ENCODE measurements around the gene FALEC.

The FALEC gene

GRCh38 chr1:150512846-150513245 is 2.7 kb upstream of the FALEC start:
- no peak for FAIRE-seq

DNA sequence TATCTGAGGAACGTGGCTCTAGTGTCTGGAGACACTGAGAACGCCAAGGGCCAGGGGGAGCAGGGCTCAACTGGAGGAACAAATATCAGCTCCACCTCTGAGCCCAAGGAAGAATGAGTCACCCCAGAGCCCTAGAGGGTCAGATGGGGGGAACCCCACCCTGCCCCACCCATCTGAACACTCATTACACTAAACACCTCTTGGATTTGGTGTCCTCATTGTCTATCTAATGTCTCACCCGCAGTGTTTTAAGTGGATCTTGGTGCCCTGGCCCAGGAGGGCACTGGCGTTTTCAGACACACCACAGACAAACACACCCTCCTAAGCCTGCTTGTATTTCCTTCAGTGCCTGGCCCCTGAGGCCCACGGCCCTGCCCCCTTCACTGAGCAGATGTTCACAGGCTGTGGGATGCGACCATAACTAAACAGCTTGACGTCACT is 2.2 kb upstream of the FALEC start:
- no peak for FAIRE-seq

GRCh38 chr1:150514260-150514659 is 1.3 kb upstream of the FALEC start:
- no peak for FAIRE-seq

- FAIRE-seq, result no peak
Measured at GRCh38 chr1:150514913-150515327, 632 bp upstream of the FALEC start.

- FAIRE-seq, result no peak
Measured at GRCh38 chr1:150516050-150516591, 569 bp downstream of the FALEC start.

GRCh38 chr1:150516616-150517015 is 1.1 kb downstream of the FALEC start:
- no peak for FAIRE-seq

GRCh38 chr1:150521196-150521968 is 5.8 kb downstream of the FALEC start:
- FAIRE-seq, result no peak

- FAIRE-seq, result no peak
Measured at GRCh38 chr1:150525348-150525747, 9.8 kb downstream of the FALEC start.

- FAIRE-seq, result no peak
Measured at GRCh38 chr1:150528196-150528595, 12.6 kb downstream of the FALEC start.

DNA sequence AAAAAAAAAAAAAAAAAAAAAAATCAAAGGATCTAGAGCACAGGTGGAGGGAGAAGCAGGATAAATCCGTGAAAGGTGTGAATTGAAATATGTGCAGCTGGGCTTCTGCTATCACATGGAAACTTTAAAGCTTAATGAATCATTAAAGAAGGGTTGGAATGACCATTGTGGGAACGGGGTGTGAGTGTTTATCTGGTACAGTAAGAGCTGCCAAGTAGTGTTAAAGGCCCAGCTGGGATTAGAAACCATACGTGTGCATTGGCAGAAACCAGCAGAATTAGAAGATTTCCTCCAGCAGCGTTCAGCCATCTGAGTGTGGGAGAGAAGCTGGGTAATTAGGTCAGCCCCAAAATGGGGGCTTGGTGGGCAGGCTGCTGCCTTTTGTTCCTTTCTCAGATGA is 13.5 kb downstream of the FALEC start:
- no peak for FAIRE-seq

GRCh38 chr1:150530491-150531159 is 15.1 kb downstream of the FALEC start:
- FAIRE-seq, result no peak

DNA sequence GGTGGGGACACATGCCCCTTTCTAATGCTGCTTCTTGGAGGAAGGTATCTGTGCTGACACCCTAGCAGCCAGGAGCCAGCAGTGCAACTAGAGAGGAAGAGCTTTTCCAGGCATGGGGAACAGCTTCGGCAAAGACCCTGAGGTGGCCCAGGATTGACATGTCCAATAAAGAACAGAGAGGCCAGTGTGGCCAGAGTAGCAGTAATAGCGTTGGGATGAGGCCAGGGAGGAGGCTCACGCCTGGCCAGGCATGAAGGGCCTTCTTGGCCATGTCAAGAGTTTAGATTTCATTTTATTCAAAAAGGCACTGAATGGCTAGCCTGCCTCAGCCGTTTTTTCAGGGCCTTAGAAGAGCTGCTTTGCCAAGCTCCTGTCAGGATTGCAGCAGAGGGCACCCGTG is 17.3 kb downstream of the FALEC start:
- FAIRE-seq, result no peak

DNA sequence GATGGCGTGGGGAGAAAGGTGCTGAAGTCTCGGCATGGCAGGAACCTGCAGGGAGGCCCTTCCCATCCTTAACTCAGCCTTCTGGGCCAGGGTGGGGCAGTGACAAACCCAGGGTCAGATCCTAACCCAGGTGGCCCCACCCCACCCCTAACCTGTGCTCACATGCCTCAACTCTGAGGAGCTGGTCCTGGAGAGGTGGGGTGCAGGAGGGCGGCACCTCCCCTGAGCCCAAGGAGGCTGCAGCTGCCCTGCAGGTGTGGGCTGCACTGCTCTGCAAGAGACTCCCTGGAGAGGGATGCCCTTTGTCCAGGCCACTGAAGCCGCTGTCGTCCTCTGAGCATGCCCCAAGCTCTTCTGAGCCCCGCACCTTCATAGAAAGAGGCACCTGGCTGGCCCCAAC is 18.4 kb downstream of the FALEC start:
- no peak for FAIRE-seq

- FAIRE-seq, result no peak
Measured at GRCh38 chr1:150535511-150536287, 20.1 kb downstream of the FALEC start.

GRCh38 chr1:150536836-150537731 is 21.5 kb downstream of the FALEC start:
- FAIRE-seq, result no peak

- FAIRE-seq, result no peak
Measured at GRCh38 chr1:150537732-150538684, 22.5 kb downstream of the FALEC start.

DNA sequence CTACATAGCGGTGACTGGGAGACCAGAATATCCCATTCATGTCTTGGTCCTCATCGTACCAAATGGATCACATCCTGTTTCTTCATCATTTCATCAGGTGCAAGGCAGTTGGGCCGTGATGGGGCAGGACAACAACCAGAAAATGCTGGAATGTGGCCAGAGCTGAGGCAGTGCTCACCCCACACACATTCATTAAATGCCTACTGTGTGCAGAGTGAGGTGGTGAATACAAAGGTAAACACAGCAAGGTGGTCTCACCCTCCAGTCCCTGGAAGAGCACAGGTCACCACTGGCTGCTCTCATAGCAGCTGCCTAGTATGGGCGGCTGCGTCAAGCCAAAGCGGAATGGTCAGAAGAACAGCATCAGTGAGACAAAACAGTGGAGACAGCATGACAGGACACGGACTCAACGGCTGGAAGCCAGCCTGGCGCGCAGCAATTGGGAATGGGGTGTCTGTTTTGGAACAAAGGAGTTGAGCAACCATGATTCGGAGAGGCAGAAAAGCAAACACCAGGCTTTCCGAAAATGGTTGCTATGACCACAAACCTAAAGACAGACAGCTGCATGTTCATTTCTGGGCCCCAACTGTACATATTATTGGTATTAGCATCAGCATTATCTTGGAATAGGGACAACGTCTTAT is 28.1 kb downstream of the FALEC start:
- FAIRE-seq, result no peak

DNA sequence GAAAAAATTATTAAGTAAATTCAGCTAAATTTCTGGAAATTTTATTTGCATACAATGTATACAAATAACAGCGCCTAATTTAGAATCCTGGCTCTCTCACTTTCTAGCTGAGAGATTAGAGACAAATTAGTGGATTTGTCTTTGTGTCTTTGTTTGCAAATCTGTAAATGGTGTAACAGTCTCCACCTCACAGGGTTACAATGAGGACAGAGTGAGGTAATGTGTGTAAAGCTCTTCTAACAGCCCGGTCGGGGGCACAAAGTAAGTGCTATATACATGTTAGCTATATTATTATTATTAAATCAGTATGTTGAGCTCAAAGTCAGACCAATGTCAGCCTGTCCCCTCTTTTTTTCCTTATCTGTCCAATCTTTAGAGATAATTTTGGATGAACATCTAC is 28.7 kb downstream of the FALEC start:
- no peak for FAIRE-seq

- FAIRE-seq, result no peak
Measured at GRCh38 chr1:150545486-150546032, 30.0 kb downstream of the FALEC start.

DNA sequence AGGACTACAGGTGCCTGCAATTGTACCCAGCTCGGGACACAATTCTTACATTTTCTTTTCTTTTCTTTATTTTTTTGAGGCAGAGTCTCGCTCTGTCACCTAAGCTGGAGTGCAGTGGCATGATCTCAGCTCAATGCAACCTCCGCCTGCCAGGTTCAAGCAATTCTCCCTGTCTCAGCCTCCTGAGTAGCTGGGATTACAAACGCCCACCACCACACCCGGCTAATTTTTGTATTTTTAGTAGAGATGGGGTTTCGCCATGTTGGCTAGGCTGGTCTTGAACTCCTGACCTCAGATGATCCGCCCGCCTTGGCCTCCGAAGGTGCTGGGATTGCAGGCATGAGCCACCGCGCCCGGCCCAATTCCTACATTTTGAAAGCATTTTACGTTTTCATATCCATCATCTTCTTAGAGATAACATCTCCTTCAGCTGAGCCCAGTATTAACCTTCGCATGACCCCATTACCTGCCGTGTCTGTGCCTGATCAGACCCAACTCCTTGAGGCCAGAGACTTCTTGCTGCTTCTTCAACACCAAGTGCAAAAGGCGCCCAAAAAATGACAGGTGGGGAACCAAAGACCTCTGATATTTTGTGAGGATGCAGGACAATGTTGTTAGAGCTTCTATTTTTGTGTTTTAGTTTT is 30.9 kb downstream of the FALEC start:
- FAIRE-seq, result no peak

Data from endometrium (tissue), 2 donors.